GM23338 (cell line): ENCODE results near the gene SLC35A3.

Experiments
- EZH2 ChIP-seq: fragments of 200-600 bp; sonication (generic); IDR thresholded peaks from one replicate; pipeline ENCODE4 v1.8.0; 2017; ENCODE audit warnings: antibody characterized with exemption, mild to moderate bottlenecking, low read depth; ENCODE audit not compliant: unreplicated experiment
- EZH2phosphoT487 ChIP-seq: fragments of 200-600 bp; sonication (generic); IDR thresholded peaks from one replicate; pipeline ENCODE4 v1.8.1; 2018; ENCODE audit warnings: antibody characterized with exemption; ENCODE audit not compliant: unreplicated experiment
- JUNB ChIP-seq: IDR thresholded peaks from one replicate; pipeline ENCODE4 v1.6.1; 2016; ENCODE audit warnings: antibody characterized with exemption; ENCODE audit not compliant: unreplicated experiment
- NANOG ChIP-seq: IDR thresholded peaks from 2 replicates; pipeline ENCODE4 v1.6.1; 2016; ENCODE audit warnings: antibody characterized with exemption, borderline replicate concordance
- POLR2AphosphoS5 ChIP-seq: IDR thresholded peaks from 2 replicates; pipeline ENCODE4 v1.6.1; 2016; ENCODE audit warnings: antibody characterized with exemption, low read depth
- ZNF331 ChIP-seq: fragments of 250-450 bp; sonication (Bioruptor Pico); IDR thresholded peaks from 2 replicates; pipeline ENCODE4 v1.5.0; 2020; ENCODE audit warnings: low read depth, mild to moderate bottlenecking, moderate library complexity
- TF ChIP-seq, protein P1 (sequence below), 2 experiments: fragments of 200-600 bp in 1 of 2; sonication (generic) in 1 of 2; conservative IDR thresholded peaks; 2 replicates each; pipeline versions ENCODE4 v1.5.1 to v1.6.1; 2016 to 2017; ENCODE audit warnings: antibody characterized with exemption in 2 of 2, low read depth in 2 of 2, mild to moderate bottlenecking in 2 of 2, moderate library complexity in 1 of 2
- TF ChIP-seq, protein P2 (sequence below): IDR thresholded peaks from one replicate; pipeline ENCODE4 v1.6.1; 2018; ENCODE audit warnings: antibody characterized with exemption; ENCODE audit not compliant: unreplicated experiment

DNA sequence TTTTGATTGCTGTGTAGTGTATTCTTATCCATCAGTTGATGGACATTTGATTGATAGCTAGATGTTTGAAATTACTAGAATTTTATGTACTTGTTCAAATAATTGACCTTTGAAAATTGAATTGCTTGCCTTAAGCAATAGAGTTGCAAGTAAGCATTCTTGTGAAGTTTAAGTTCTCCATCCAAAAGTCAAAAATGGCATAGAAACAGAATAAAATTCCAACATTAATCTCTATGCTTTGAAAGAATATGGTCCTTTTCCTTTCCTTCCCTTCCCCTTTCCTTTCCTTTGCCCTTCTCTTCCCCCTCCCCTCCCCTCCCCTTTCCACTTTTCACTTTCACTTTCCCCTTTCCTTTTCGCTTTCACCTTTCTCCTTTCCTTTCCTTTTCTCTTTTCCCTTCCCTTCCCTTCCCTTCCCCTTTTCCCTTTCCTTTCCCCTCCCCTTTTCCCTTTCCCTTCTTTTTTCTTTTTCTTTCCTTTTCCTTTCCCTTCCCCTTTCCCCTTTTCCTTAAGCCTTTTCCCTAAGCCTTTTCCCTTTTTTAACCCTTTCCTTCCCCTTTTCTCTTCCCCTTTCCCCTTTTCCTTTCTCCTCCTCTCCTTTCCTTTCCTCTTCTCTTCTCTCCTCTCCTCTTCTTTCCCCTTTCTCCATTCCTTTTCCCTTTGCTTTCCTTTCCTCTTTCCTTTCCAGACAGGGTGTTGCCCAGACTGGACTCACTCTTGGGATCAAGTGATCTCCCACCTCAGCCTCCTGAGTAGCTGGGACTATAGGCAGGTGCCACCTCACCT, 95.6 kb downstream of the SLC35A3 start:
- TF ChIP-seq POLR2AphosphoS5 = no peak
- TF ChIP-seq, protein P1, sequence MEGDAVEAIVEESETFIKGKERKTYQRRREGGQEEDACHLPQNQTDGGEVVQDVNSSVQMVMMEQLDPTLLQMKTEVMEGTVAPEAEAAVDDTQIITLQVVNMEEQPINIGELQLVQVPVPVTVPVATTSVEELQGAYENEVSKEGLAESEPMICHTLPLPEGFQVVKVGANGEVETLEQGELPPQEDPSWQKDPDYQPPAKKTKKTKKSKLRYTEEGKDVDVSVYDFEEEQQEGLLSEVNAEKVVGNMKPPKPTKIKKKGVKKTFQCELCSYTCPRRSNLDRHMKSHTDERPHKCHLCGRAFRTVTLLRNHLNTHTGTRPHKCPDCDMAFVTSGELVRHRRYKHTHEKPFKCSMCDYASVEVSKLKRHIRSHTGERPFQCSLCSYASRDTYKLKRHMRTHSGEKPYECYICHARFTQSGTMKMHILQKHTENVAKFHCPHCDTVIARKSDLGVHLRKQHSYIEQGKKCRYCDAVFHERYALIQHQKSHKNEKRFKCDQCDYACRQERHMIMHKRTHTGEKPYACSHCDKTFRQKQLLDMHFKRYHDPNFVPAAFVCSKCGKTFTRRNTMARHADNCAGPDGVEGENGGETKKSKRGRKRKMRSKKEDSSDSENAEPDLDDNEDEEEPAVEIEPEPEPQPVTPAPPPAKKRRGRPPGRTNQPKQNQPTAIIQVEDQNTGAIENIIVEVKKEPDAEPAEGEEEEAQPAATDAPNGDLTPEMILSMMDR (conservative IDR thresholded peaks at IDR 0.05; ENCODE audit: low read depth in 2 of 2) = no peak
- TF ChIP-seq NANOG = no peak
- TF ChIP-seq EZH2 = no peak
- no peak for TF ChIP-seq EZH2phosphoT487
- TF ChIP-seq, protein P2, sequence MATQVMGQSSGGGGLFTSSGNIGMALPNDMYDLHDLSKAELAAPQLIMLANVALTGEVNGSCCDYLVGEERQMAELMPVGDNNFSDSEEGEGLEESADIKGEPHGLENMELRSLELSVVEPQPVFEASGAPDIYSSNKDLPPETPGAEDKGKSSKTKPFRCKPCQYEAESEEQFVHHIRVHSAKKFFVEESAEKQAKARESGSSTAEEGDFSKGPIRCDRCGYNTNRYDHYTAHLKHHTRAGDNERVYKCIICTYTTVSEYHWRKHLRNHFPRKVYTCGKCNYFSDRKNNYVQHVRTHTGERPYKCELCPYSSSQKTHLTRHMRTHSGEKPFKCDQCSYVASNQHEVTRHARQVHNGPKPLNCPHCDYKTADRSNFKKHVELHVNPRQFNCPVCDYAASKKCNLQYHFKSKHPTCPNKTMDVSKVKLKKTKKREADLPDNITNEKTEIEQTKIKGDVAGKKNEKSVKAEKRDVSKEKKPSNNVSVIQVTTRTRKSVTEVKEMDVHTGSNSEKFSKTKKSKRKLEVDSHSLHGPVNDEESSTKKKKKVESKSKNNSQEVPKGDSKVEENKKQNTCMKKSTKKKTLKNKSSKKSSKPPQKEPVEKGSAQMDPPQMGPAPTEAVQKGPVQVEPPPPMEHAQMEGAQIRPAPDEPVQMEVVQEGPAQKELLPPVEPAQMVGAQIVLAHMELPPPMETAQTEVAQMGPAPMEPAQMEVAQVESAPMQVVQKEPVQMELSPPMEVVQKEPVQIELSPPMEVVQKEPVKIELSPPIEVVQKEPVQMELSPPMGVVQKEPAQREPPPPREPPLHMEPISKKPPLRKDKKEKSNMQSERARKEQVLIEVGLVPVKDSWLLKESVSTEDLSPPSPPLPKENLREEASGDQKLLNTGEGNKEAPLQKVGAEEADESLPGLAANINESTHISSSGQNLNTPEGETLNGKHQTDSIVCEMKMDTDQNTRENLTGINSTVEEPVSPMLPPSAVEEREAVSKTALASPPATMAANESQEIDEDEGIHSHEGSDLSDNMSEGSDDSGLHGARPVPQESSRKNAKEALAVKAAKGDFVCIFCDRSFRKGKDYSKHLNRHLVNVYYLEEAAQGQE = no peak
- no peak for TF ChIP-seq JUNB
- TF ChIP-seq ZNF331 (CRISPR knock-in tag) = no peak
